HG02840 (cell line): Measurements from ENCODE around the gene OR6C65.

Experiments
- ATAC-seq: cut with Tn5 transposase; IDR thresholded peaks from one replicate; pipeline ENCODE4 v1.9.1; 2021; ENCODE audit warnings: mild to moderate bottlenecking, moderate library complexity, moderate number of reproducible peaks; ENCODE audit not compliant: unreplicated experiment, low FRiP score

Gene OR6C65

GRCh38 chr12:55445357-55445756, 45.0 kb downstream of the OR6C65 start:
- ATAC-seq, result no peak

DNA sequence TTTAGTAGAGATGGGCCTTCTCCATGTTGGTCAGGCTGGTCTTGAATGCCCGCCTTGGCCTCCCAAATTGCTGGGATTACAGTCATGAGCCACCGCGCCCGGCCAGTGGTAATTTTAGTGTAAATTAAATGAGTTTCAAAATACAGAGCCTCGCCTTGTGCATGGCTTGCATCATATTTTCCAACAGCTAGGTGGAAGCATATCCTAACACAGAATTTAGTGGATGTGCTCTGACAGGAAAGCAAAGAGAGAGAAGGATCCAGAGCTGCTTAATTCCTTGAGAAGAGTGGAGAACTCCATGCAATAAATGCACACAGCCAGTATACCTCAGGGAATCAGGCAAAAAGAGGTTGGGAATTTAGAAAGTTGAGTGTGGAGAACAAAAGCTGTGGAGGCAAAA, 46.0 kb downstream of the OR6C65 start:
- ATAC-seq, result no peak

GRCh38 chr12:55448825-55449224, 48.5 kb downstream of the OR6C65 start:
- ATAC-seq, result no peak
